SH-SY5Y (cell line): ENCODE data around the gene SNED1.

Experiments
- GATA2 ChIP-seq: IDR thresholded peaks from 2 replicates; pipeline ENCODE4 v1.6.1; 2011; ENCODE audit warnings: mild to moderate bottlenecking, low read depth, low read length
- GATA3 ChIP-seq: IDR thresholded peaks from 2 replicates; pipeline ENCODE4 v1.6.1; 2011; ENCODE audit warnings: low read depth, mild to moderate bottlenecking, low read length, moderate library complexity

- TF ChIP-seq GATA2 (no peak), GATA3 (no peak)
Measured at GRCh38 chr2:240983361-240983995, 14.9 kb upstream of the SNED1 start.
